Neuron (in vitro differentiated cells): Measurements from ENCODE around the gene TNNI3.

Experiments
- H2AFZ ChIP-seq: one replicate; pipeline ENCODE4 v1.6.1; 2013; ENCODE audit warnings: low read depth, mild to moderate bottlenecking, inconsistent platforms, low read length, moderate library complexity
- H3K27me3 ChIP-seq: one replicate; pipeline ENCODE4 v1.6.1; 2013; ENCODE audit warnings: low read length; ENCODE audit not compliant: insufficient read depth
- H3K36me3 ChIP-seq: one replicate; pipeline ENCODE4 v1.6.1; 2013; ENCODE audit warnings: low read length; ENCODE audit not compliant: insufficient read depth
- H3K4me1 ChIP-seq: one replicate; pipeline ENCODE4 v1.6.1; 2013; ENCODE audit warnings: low read length; ENCODE audit not compliant: insufficient read depth
- H3K4me3 ChIP-seq: 2 replicates; pipeline ENCODE4 v1.5.1; 2013; ENCODE audit warnings: mild to moderate bottlenecking, low read length, moderate library complexity
- H3K9me3 ChIP-seq: one replicate; pipeline ENCODE4 v1.6.1; 2013; ENCODE audit warnings: low read length

TNNI3 gene

GRCh38 chr19:55149078-55150003 lies 8.2 kb downstream of the TNNI3 start, which contains the start of gene TNNT1:
TSS of gene TNNT1 (minus strand) at chr19:55149206. CDS start at chr19:55147157, 2,049 bp downstream.
- Histone ChIP-seq H3K27me3 (peaks cover 39% of the 10 kb centered on the region), H2AFZ (no peak within 1 kb of the TSS), H3K9me3 (no peaks in the 10 kb centered on the region), H3K4me3 (no peak within 1 kb of the TSS), H3K4me1 (peaks cover 6% of the 10 kb centered on the region), H3K36me3 (no peaks in the 10 kb centered on the region)

- no peak overlapping the region for H3K4me3 ChIP-seq
- H3K9me3 ChIP-seq = no peaks in the 10 kb centered on the region
- H3K27me3 ChIP-seq = peaks cover 45% of the 10 kb centered on the region
- H3K4me1 ChIP-seq = peaks cover 6% of the 10 kb centered on the region
- no peak overlapping the region for H2AFZ ChIP-seq
- no peaks in the 10 kb centered on the region for H3K36me3 ChIP-seq
These were observed 9.8 kb downstream of the TNNI3 start for GRCh38 chr19:55147545-55148251.

- no peaks in the 10 kb centered on the region for H3K9me3 ChIP-seq
- H3K36me3 ChIP-seq = no peaks in the 10 kb centered on the region
- no peak overlapping the region for H3K4me3 ChIP-seq
- H3K27me3 ChIP-seq = peaks cover 45% of the 10 kb centered on the region
- H2AFZ ChIP-seq = no peak overlapping the region
- peaks cover 6% of the 10 kb centered on the region for H3K4me1 ChIP-seq
These were observed 10.7 kb downstream of the TNNI3 start for GRCh38 chr19:55146705-55147273.

- H3K27me3 ChIP-seq = peaks cover 45% of the 10 kb centered on the region
- H3K36me3 ChIP-seq = no peaks in the 10 kb centered on the region
- peaks cover 6% of the 10 kb centered on the region for H3K4me1 ChIP-seq
- no peak overlapping the region for H3K4me3 ChIP-seq
- no peaks in the 10 kb centered on the region for H3K9me3 ChIP-seq
- H2AFZ ChIP-seq = no peak overlapping the region
These were observed 11.3 kb downstream of the TNNI3 start for GRCh38 chr19:55146078-55146704.

- Histone ChIP-seq H2AFZ (no peak overlapping the region), H3K9me3 (no peaks in the 10 kb centered on the region), H3K27me3 (peaks cover 45% of the 10 kb centered on the region), H3K4me1 (peaks cover 9% of the 10 kb centered on the region), H3K36me3 (no peaks in the 10 kb centered on the region), H3K4me3 (no peak overlapping the region)
These were observed 12.3 kb downstream of the TNNI3 start for GRCh38 chr19:55145232-55145631.

GRCh38 chr19:55141696-55142095 lies 15.8 kb downstream of the TNNI3 start:
- Histone ChIP-seq H3K4me1 (peaks cover 5% of the 10 kb centered on the region), H3K4me3 (no peak overlapping the region), H3K36me3 (no peaks in the 10 kb centered on the region), H3K9me3 (no peaks in the 10 kb centered on the region), H3K27me3 (peaks cover 26% of the 10 kb centered on the region), H2AFZ (no peak overlapping the region)

- Histone ChIP-seq H3K9me3 (no peaks in the 10 kb centered on the region), H3K4me1 (peaks cover 14% of the 10 kb centered on the region), H2AFZ (no peak overlapping the region), H3K4me3 (no peak overlapping the region), H3K27me3 (peaks cover 2% of the 10 kb centered on the region), H3K36me3 (no peaks in the 10 kb centered on the region)
These were observed 19.6 kb downstream of the TNNI3 start for GRCh38 chr19:55137915-55138314.

- Histone ChIP-seq H3K36me3 (no peaks in the 10 kb centered on the region), H3K4me1 (peaks cover 14% of the 10 kb centered on the region), H3K27me3 (peaks cover 2% of the 10 kb centered on the region), H2AFZ (no peak overlapping the region), H3K4me3 (no peak overlapping the region), H3K9me3 (no peaks in the 10 kb centered on the region)
These were observed 21.0 kb downstream of the TNNI3 start for GRCh38 chr19:55136399-55137102.

GRCh38 chr19:55134736-55135135 lies 22.8 kb downstream of the TNNI3 start:
- H2AFZ ChIP-seq = no peak overlapping the region
- H3K36me3 ChIP-seq = no peaks in the 10 kb centered on the region
- no peaks in the 10 kb centered on the region for H3K9me3 ChIP-seq
- H3K27me3 ChIP-seq = peaks cover 4% of the 10 kb centered on the region
- no peak overlapping the region for H3K4me3 ChIP-seq
- H3K4me1 ChIP-seq = peaks cover 10% of the 10 kb centered on the region

- H3K36me3 ChIP-seq = no peaks in the 10 kb centered on the region
- H3K9me3 ChIP-seq = no peaks in the 10 kb centered on the region
- peaks cover 10% of the 10 kb centered on the region for H3K27me3 ChIP-seq
- H2AFZ ChIP-seq = peak overlapping the region; percentile 24
- peaks cover 10% of the 10 kb centered on the region for H3K4me1 ChIP-seq
- H3K4me3 ChIP-seq = no peak overlapping the region
These were observed 23.7 kb downstream of the TNNI3 start for GRCh38 chr19:55133639-55134444.

- Histone ChIP-seq H3K4me1 (peaks cover 10% of the 10 kb centered on the region), H3K27me3 (peaks cover 7% of the 10 kb centered on the region), H3K36me3 (no peaks in the 10 kb centered on the region), H2AFZ (no peak overlapping the region), H3K4me3 (no peak overlapping the region), H3K9me3 (no peaks in the 10 kb centered on the region)
These were observed 24.9 kb downstream of the TNNI3 start for GRCh38 chr19:55132453-55133129.
